Ectodermal cell (in vitro differentiated cells): Measurements from ENCODE around the gene CRTC3.

Experiments
- H3K27ac ChIP-seq: 2 replicates; pipeline ENCODE4 v1.7.0; 2013; ENCODE audit warnings: mild to moderate bottlenecking, low read depth, low read length; ENCODE audit not compliant: insufficient read depth, poor library complexity, severe bottlenecking
- H3K27me3 ChIP-seq: 2 replicates; pipeline ENCODE4 v1.7.0; 2013; ENCODE audit warnings: mild to moderate bottlenecking, low read length; ENCODE audit not compliant: insufficient read depth, control insufficient read depth, poor library complexity, severe bottlenecking
- H3K36me3 ChIP-seq: one replicate; pipeline ENCODE4 v1.7.0; 2013; ENCODE audit warnings: low read length; ENCODE audit not compliant: control insufficient read depth, insufficient read depth
- H3K4me1 ChIP-seq: one replicate; pipeline ENCODE4 v1.7.0; 2013; ENCODE audit warnings: low read length; ENCODE audit not compliant: control insufficient read depth, insufficient read depth
- H3K4me3 ChIP-seq: 2 replicates; pipeline ENCODE4 v1.7.0; 2013; ENCODE audit warnings: low read depth, low read length, control low read depth; ENCODE audit not compliant: insufficient read depth
- H3K9me3 ChIP-seq: 2 replicates; pipeline ENCODE4 v1.7.0; 2013; ENCODE audit warnings: mild to moderate bottlenecking, low read length, moderate library complexity; ENCODE audit not compliant: control insufficient read depth
- WGBS, 2 experiments: methylation state at CpG; one replicate each; pipeline ENCODE4 v1.1.7; 2013; ENCODE audit warnings: missing lambda C conversion rate in 2 of 2; 5-methylcytosine and 5-hydroxymethylcytosine counted together

The CRTC3 gene

GRCh38 chr15:90617171-90617570 lies 87.4 kb downstream of the CRTC3 start:
- WGBS, 2 experiments, result 92% methylated on average over 5 of the region's 5 CpGs
- no peaks in the 10 kb centered on the region for H3K27me3 ChIP-seq
- H3K4me3 ChIP-seq, result no peak overlapping the region
- no peaks in the 10 kb centered on the region for H3K4me1 ChIP-seq
- H3K9me3 ChIP-seq, result no peaks in the 10 kb centered on the region
- no peaks in the 10 kb centered on the region for H3K36me3 ChIP-seq
- H3K27ac ChIP-seq, result no peak overlapping the region

- Histone ChIP-seq H3K9me3 (no peaks in the 10 kb centered on the region), H3K27me3 (no peaks in the 10 kb centered on the region), H3K36me3 (no peaks in the 10 kb centered on the region), H3K4me1 (no peaks in the 10 kb centered on the region), H3K27ac (no peak overlapping the region), H3K4me3 (no peak overlapping the region)
- 90 to 91% methylated on average over 7 of the region's 7 CpGs for WGBS, 2 experiments
Observed at GRCh38 chr15:90617668-90618097, 88.0 kb downstream of the CRTC3 start.

GRCh38 chr15:90618330-90619125 lies 88.8 kb downstream of the CRTC3 start:
- Histone ChIP-seq H3K27me3 (no peaks in the 10 kb centered on the region), H3K9me3 (no peaks in the 10 kb centered on the region), H3K4me3 (no peak overlapping the region), H3K4me1 (peaks cover under 1% of the 10 kb centered on the region), H3K27ac (no peak overlapping the region), H3K36me3 (no peaks in the 10 kb centered on the region)
- 81 to 92% methylated on average over 2 to 4 of the region's 4 CpGs for WGBS, 2 experiments

GRCh38 chr15:90619468-90619867 lies 89.7 kb downstream of the CRTC3 start:
- 91% methylated on average over 9 of the region's 9 CpGs for WGBS, 2 experiments
- H3K36me3 ChIP-seq, result no peaks in the 10 kb centered on the region
- no peaks in the 10 kb centered on the region for H3K9me3 ChIP-seq
- no peaks in the 10 kb centered on the region for H3K27me3 ChIP-seq
- no peak overlapping the region for H3K27ac ChIP-seq
- H3K4me3 ChIP-seq, result no peak overlapping the region
- peaks cover 10% of the 10 kb centered on the region for H3K4me1 ChIP-seq

GRCh38 chr15:90619939-90620338 lies 90.2 kb downstream of the CRTC3 start:
- H3K36me3 ChIP-seq, result no peaks in the 10 kb centered on the region
- no peak overlapping the region for H3K27ac ChIP-seq
- H3K27me3 ChIP-seq, result no peaks in the 10 kb centered on the region
- H3K4me1 ChIP-seq, result peaks cover 13% of the 10 kb centered on the region
- no peak overlapping the region for H3K4me3 ChIP-seq
- no peaks in the 10 kb centered on the region for H3K9me3 ChIP-seq
- 96 to 97% methylated on average over 5 of the region's 5 CpGs for WGBS, 2 experiments

- H3K4me1 ChIP-seq, result peaks cover 13% of the 10 kb centered on the region
- H3K27me3 ChIP-seq, result no peaks in the 10 kb centered on the region
- H3K27ac ChIP-seq, result no peak overlapping the region
- no peaks in the 10 kb centered on the region for H3K9me3 ChIP-seq
- H3K4me3 ChIP-seq, result no peak overlapping the region
- H3K36me3 ChIP-seq, result no peaks in the 10 kb centered on the region
- WGBS, 2 experiments, result 90 to 94% methylated on average over 13 of the region's 13 CpGs
Observed at GRCh38 chr15:90620379-90621067, 90.8 kb downstream of the CRTC3 start.

GRCh38 chr15:90623854-90624253 lies 94.1 kb downstream of the CRTC3 start:
- no peaks in the 10 kb centered on the region for H3K36me3 ChIP-seq
- H3K27ac ChIP-seq, result no peak overlapping the region
- peaks cover 13% of the 10 kb centered on the region for H3K4me1 ChIP-seq
- WGBS, 2 experiments, result 81 to 83% methylated on average over 6 of the region's 6 CpGs
- H3K27me3 ChIP-seq, result no peaks in the 10 kb centered on the region
- no peak overlapping the region for H3K4me3 ChIP-seq
- no peaks in the 10 kb centered on the region for H3K9me3 ChIP-seq

GRCh38 chr15:90624278-90624981 lies 94.7 kb downstream of the CRTC3 start:
- peaks cover 13% of the 10 kb centered on the region for H3K4me1 ChIP-seq
- no peaks in the 10 kb centered on the region for H3K36me3 ChIP-seq
- H3K27me3 ChIP-seq, result no peaks in the 10 kb centered on the region
- no peak overlapping the region for H3K27ac ChIP-seq
- H3K4me3 ChIP-seq, result no peak overlapping the region
- WGBS, 2 experiments, result 81 to 82% methylated on average over 13 of the region's 13 CpGs
- no peaks in the 10 kb centered on the region for H3K9me3 ChIP-seq

- H3K27ac ChIP-seq, result no peak overlapping the region
- H3K27me3 ChIP-seq, result no peaks in the 10 kb centered on the region
- H3K9me3 ChIP-seq, result no peaks in the 10 kb centered on the region
- H3K4me1 ChIP-seq, result peaks cover 13% of the 10 kb centered on the region
- no peaks in the 10 kb centered on the region for H3K36me3 ChIP-seq
- WGBS, 2 experiments, result 93 to 98% methylated on average over 7 of the region's 7 CpGs
- no peak overlapping the region for H3K4me3 ChIP-seq
Observed at GRCh38 chr15:90625037-90625436, 95.3 kb downstream of the CRTC3 start.

GRCh38 chr15:90629217-90629616 lies 99.5 kb downstream of the CRTC3 start:
- no peak overlapping the region for H3K4me3 ChIP-seq
- WGBS, 2 experiments, result 94 to 95% methylated on average over 12 of the region's 12 CpGs
- H3K9me3 ChIP-seq, result no peaks in the 10 kb centered on the region
- H3K27ac ChIP-seq, result no peak overlapping the region
- H3K27me3 ChIP-seq, result no peaks in the 10 kb centered on the region
- H3K36me3 ChIP-seq, result no peaks in the 10 kb centered on the region
- H3K4me1 ChIP-seq, result peaks cover 6% of the 10 kb centered on the region
